GM10266 (cell line): ENCODE results near the gene CDC42EP1.
"Not testable (repeated sequence)": the region's sequence is repeated elsewhere in the genome, so short reads cannot be mapped to it uniquely, and the experiment has no call there.

Experiments used
- DNase-seq: peaks from one replicate; pipeline ENCODE4 v3.0.0; 2012; ENCODE audit errors: extremely low spot score
- TF ChIP-seq, protein P1 (sequence below): IDR thresholded peaks from 2 replicates; pipeline ENCODE4 v1.5.1; 2012; ENCODE audit warnings: mild to moderate bottlenecking, low read depth; ENCODE audit not compliant: control insufficient read depth, insufficient read depth; ENCODE audit errors: missing control alignments

The CDC42EP1 gene

GRCh38 chr22:37607010-37607934 lies 47.0 kb downstream of the CDC42EP1 start:
- TF ChIP-seq, protein P1, sequence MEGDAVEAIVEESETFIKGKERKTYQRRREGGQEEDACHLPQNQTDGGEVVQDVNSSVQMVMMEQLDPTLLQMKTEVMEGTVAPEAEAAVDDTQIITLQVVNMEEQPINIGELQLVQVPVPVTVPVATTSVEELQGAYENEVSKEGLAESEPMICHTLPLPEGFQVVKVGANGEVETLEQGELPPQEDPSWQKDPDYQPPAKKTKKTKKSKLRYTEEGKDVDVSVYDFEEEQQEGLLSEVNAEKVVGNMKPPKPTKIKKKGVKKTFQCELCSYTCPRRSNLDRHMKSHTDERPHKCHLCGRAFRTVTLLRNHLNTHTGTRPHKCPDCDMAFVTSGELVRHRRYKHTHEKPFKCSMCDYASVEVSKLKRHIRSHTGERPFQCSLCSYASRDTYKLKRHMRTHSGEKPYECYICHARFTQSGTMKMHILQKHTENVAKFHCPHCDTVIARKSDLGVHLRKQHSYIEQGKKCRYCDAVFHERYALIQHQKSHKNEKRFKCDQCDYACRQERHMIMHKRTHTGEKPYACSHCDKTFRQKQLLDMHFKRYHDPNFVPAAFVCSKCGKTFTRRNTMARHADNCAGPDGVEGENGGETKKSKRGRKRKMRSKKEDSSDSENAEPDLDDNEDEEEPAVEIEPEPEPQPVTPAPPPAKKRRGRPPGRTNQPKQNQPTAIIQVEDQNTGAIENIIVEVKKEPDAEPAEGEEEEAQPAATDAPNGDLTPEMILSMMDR, result peak; percentile 99
- peak; percentile 82 for DNase-seq

- no peak for DNase-seq
- TF ChIP-seq, protein P1, result no peak
Observed at GRCh38 chr22:37607935-37608476, 47.7 kb downstream of the CDC42EP1 start.

DNA sequence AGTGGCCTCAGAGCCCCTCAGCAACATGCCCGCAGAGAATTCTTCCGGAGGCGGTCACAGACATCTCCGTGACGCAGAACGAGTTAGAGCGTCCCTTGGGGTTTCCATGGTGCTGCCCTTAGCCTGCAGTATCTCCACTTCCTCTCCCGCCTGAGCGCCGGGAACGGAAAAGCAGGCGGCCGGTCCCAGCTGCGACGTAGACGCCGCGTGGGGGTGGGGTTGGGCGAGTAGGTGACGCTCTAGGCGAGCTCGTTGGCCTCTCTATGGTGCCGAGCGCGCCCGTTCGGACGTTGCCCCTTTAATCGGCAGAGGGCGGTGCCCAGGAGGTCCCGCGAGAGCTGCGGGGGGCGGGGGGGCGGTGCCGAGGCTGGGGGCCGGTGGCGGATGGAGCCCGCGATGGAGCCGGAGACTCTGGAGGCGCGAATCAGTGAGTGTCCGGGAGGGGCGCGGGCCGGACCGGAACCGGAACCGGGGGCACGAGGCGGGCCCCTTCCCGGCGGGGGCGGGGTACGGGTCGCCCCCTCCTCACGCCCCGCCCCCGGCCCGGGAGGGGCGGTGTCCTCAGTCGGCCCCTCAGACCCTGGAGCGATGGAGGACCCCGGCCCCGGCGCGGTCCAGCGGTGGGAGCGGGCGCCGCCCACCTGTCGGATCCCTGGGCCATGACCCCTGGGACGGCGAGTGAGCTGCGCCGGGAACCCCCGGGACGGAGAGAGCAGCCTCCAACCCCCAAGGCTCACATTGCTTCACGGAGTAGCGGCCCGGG lies 48.4 kb downstream of the CDC42EP1 start, which contains the start of gene GGA1:
Gene GGA1 (plus strand): TSS at position 358 of the 763 bp plus-strand sequence. CDS start 27 bp downstream, at position 385.
- TF ChIP-seq, protein P1, result no peak
- peak; percentile 97 for DNase-seq

DNA sequence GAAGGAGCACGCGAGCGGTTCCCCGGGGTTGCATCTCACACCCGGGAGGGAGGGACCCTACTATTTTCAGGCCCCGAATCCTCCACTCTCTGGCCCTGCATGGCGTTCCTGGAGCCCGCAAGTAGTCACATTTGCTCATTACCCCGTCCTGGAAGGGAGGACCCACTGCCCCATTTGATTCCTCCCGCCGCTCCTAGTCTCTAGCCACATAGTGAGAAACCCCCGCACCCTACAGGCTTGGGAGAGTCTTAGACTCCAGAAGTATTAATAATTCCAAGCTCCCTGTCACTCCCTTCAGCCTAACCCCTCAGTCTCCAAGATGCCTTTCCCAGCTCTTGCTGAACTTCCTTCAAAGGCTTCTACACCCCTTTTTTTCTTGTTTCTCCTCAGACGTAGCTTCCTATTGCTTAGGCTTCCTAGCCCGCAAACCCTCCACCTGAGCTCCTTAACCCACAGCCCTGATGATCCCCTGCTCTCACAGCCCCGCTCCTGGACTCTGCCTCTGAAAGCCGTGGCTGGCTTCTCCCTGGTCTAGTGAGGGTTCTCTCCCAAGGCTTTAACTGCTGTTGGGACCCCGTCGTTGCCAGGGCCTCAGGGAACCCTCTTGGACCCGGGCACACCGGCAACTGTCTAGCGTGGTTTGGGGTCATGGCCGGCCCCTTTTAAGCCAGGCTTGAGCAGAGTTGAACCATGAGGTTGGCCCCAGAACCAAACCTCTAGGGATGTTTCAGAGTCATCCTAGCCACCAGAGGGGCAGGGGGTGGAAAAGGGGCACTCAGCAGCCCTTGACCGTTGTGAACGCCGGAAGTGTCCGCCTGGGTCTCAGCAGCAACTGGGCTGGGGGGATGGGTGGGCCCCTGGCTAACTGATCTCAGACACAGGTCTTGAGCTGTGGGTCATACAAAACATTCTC lies 49.2 kb downstream of the CDC42EP1 start:
- TF ChIP-seq, protein P1, result no peak
- peak; percentile 65 for DNase-seq

DNA sequence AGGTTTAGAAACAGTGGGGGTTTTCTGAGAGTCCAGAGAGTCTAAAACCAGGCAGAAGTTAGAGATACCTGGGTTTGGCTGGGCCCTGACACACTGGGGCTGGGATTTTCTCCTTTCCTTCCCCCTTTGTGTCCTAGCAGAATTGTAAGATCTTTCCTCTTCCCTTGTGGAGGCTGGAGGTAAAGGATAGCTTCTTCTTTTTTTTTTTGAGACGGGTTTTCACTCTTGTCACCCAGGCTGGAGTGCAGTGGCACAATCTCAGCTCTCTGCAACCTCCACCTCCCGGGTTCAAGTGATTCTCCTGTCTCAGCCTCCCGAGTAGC lies 49.8 kb downstream of the CDC42EP1 start:
- DNase-seq, result not testable (repeated sequence)

GRCh38 chr22:37610480-37611129 lies 50.3 kb downstream of the CDC42EP1 start:
- TF ChIP-seq, protein P1, result no peak
- no peak for DNase-seq
